Skeletal muscle tissue (tissue), 4 donors: Measurements from ENCODE around the gene WAPL. TPM values are rescaled to one million over a fixed set of nuclear protein-coding genes. Genes with fewer than 3 reads are reported as not detected.
A peak's percentile ranks its signal among the peaks of the same experiment; 100 is the strongest.

ENCODE experiments used
- H3K27ac ChIP-seq: one replicate; pipeline ENCODE4 v1.7.0; 2013; ENCODE audit warnings: mild to moderate bottlenecking, low read depth, low read length, inconsistent platforms
- H3K27me3 ChIP-seq, 3 donors: one replicate each; pipeline ENCODE4 v1.7.0; 2013; ENCODE audit warnings: low read length in 3 of 3; ENCODE audit not compliant: control insufficient read depth in 3 of 3, insufficient read depth in 3 of 3
- H3K36me3 ChIP-seq, 3 donors: one replicate each; pipeline ENCODE4 v1.7.0; 2013; ENCODE audit warnings: low read length in 3 of 3; ENCODE audit not compliant: control insufficient read depth in 3 of 3, insufficient read depth in 3 of 3
- H3K4me1 ChIP-seq, 3 donors: one replicate each; pipeline ENCODE4 v1.7.0; 2013; ENCODE audit warnings: low read length in 3 of 3, mild to moderate bottlenecking in 3 of 3; ENCODE audit not compliant: control insufficient read depth in 3 of 3, insufficient read depth in 3 of 3
- H3K4me3 ChIP-seq, 3 donors: one replicate each; pipeline ENCODE4 v1.7.0; 2013; ENCODE audit warnings: low read length in 3 of 3
- H3K9ac ChIP-seq, 3 donors: one replicate each; pipeline ENCODE4 v1.7.0; 2013; ENCODE audit warnings: low read length in 3 of 3, mild to moderate bottlenecking in 3 of 3, moderate library complexity in 2 of 3, low read depth in 1 of 3
- H3K9me3 ChIP-seq, 3 donors: one replicate each; pipeline ENCODE4 v1.7.0; 2013; ENCODE audit warnings: low read length in 3 of 3; ENCODE audit not compliant: control insufficient read depth in 3 of 3
- total RNA-seq: library from RNA; depleted of rRNA; stranded (reverse); fragments of >200 nt; gene quantifications from one replicate; pipeline ENCODE4 v1.2.3, GENCODE V29; 2014
- donor health status: Osteomylitis.

The WAPL gene
- total RNA-seq, 1 donor from 2014 or later = 45.4 TPM

DNA sequence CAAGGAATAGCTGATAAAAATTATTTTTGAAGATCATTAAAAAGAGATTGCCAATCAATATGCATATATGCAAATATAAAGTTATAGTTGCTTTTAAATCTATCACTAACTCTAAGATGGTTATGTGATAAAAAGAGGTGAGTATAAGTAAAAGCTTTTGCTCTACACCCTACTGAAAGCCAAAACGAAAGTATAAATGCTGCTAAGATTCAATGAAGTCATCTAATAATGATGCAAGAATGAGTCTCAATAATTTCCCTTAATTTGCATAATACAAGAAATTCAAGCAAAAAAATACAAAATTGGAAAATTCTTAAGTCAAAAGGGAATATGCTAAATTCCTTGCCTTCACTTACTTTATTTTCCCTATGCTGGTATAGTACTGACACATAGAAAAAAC, 75.2 kb downstream of the WAPL start:
- no peaks in the 10 kb centered on the region for H3K4me1 ChIP-seq
- H3K27me3 ChIP-seq = no peaks in the 10 kb centered on the region
- peaks cover 15 to 53% (median 43%) of the 10 kb centered on the region in 3 donors for H3K36me3 ChIP-seq

DNA sequence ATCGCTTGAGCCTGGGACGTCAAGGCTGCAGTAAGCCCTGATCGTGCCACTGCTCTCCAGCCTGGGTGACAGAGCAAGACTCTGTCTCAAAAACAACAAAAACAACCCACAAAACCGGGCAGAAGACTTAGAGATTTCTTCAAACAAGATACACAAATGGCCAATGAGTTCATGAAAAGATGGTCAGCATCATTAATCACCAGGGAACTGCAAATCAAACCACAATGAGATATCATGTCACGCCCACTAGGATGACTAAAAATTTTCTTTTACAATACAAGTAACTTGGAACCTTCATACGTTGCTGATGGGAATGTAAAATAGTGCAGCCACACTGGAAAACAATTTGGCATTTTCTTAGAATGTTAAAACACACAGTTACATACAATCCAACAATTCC, 77.7 kb downstream of the WAPL start:
- Histone ChIP-seq H3K9me3 (no peaks in the 10 kb centered on the region), H3K36me3 (peaks cover 10 to 49% (median 37%) of the 10 kb centered on the region in 3 donors), H3K4me1 (peaks cover 7 to 10% (median 8%) of the 10 kb centered on the region in 3 donors), H3K27me3 (no peaks in the 10 kb centered on the region), H3K4me3 (no peak overlapping the region), H3K27ac (no peak overlapping the region), H3K9ac (no peak overlapping the region)

More for the DNA sequence above, 75.2 kb downstream of the WAPL start:
- Histone ChIP-seq H3K9me3 (no peaks in the 10 kb centered on the region), H3K9ac (no peak overlapping the region), H3K27ac (no peak overlapping the region), H3K4me3 (no peak overlapping the region)

DNA sequence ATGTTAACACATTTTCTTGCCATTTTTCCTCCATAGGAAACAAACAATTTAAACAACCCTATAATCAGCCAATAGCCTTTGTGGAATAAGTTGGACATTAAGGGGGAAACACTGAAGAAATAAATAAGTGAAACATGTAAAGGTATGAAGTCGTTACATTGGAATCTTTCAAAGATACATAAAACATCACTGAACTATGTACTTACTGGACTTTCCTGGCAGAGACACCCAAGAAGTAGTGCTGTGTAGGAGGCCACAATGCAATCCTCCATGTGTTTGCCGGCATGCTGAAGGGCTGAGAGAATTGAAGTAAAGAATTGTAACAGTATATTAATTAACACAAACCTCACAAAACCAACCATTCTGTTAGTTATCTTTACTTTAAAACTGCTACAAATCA, 78.5 kb downstream of the WAPL start:
- H3K4me3 ChIP-seq = no peak overlapping the region
- no peak overlapping the region for H3K9ac ChIP-seq
- peaks cover 10 to 45% (median 34%) of the 10 kb centered on the region in 3 donors for H3K36me3 ChIP-seq
- H3K4me1 ChIP-seq = peaks cover 7 to 10% (median 8%) of the 10 kb centered on the region in 3 donors
- no peaks in the 10 kb centered on the region for H3K9me3 ChIP-seq
- H3K27ac ChIP-seq = no peak overlapping the region
- no peaks in the 10 kb centered on the region for H3K27me3 ChIP-seq

DNA sequence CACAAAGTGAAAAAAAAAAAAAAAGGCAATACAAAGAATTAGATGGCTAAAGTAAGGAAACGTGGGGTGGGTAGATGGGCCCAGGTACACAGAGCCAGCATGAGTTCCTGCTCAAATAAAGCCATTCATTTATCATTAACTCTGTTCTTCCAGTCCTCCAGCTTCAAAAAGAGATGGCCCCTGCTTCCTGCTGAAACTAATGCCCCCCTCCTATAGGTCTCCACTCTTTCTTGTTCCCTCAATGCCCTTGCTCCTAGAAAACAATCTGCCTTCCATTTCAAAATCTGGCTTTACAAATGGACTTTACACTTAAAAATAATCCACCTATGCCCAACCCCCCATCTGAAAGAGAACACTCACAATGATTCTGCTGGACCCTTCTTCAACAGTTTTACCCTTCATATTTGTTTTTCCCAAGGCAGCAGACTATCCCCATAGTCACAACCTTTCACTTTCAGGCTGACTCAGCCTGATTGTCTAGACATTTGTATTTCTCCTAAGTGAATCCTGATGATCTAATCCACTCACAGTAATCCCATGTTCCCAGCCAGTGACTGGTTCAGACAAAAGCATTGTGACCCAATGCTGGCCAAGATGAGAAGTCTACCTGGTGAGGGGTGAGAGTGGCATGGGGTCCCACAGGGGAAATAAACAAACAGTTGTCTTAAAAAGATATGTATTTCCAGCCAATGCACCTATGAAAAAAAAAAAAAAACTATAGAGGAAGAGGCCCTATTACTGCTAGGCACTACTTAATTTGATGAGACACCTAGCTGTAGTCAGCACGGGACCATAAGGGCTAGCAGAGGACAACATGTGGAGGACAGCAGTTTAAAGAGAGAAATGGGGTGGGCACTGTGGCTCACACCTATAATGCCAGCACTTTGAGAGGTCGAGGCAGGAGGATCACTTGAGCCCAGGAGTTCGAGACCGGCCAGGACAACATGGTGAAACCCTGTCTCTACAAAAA, 80.4 kb downstream of the WAPL start:
- H3K27ac ChIP-seq = no peak overlapping the region

DNA sequence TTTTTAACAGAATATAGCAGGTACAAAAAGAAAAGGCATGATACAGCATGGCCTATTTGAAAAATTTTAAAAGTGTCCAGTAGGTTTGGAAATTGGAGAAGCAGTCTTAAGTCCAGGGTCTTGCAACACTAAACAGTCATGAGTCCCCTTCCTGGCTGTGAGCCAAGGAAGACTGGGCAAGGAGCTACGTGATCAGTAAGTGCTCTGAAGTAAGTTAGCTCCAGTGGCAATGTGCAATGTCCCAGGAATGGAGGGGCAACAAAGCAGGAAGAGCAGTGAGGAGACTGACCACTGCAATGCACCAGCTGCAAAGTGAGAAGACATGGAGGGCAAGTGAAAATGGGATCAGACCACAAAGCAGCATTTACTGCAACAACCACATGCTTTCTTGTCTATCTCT, 82.0 kb downstream of the WAPL start:
- H3K4me3 ChIP-seq = no peak overlapping the region
- peaks cover 7 to 10% (median 8%) of the 10 kb centered on the region in 3 donors for H3K4me1 ChIP-seq
- H3K9ac ChIP-seq = no peak overlapping the region
- no peaks in the 10 kb centered on the region for H3K9me3 ChIP-seq
- H3K27me3 ChIP-seq = no peaks in the 10 kb centered on the region
- H3K36me3 ChIP-seq = peaks cover 10 to 47% (median 30%) of the 10 kb centered on the region in 3 donors
- peak overlapping the region; percentile 10 for H3K27ac ChIP-seq

More for the DNA sequence above, 80.4 kb downstream of the WAPL start:
- Histone ChIP-seq H3K36me3 (peaks cover 13 to 55% (median 42%) of the 10 kb centered on the region in 3 donors), H3K4me3 (no peak overlapping the region), H3K9me3 (no peaks in the 10 kb centered on the region), H3K9ac (no peak overlapping the region), H3K27me3 (no peaks in the 10 kb centered on the region), H3K4me1 (peaks cover 7 to 10% (median 8%) of the 10 kb centered on the region in 3 donors)

DNA sequence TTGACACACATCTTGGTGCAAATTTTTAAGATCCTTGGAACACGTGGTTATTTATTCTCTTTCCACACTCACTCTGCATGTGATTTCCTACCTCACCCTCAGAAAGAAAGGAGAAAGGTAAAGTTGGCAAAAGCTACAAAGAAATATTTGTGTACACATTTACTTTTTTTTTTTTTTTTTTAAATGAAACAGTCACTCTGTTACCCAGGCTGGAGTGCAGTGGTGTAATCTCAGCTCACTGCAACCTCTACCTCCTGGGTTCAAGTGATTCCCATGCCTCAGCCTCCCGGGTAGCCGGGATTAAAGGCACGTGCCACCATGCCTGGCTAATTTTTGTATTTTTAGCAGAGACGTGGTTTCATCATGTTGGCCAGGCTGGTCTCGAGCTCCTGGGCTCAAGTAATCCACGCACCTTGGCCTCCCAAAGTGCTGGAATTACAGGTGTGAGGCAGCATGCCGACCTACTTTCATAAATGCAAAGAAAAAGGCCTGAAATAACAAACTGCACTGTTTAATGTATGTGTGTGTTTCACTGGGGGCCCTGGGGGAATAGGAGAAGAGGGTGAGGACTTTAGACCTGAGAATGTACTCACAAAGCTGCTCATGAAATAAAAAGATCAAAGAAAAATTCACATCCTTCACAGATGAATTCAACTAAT, 83.4 kb downstream of the WAPL start:
- peaks cover 10 to 40% (median 30%) of the 10 kb centered on the region in 3 donors for H3K36me3 ChIP-seq
- H3K27ac ChIP-seq = no peak overlapping the region
- peaks cover 7 to 10% (median 8%) of the 10 kb centered on the region in 3 donors for H3K4me1 ChIP-seq
- no peak overlapping the region for H3K9ac ChIP-seq
- H3K4me3 ChIP-seq = no peak overlapping the region
- H3K9me3 ChIP-seq = no peaks in the 10 kb centered on the region
- no peaks in the 10 kb centered on the region for H3K27me3 ChIP-seq

DNA sequence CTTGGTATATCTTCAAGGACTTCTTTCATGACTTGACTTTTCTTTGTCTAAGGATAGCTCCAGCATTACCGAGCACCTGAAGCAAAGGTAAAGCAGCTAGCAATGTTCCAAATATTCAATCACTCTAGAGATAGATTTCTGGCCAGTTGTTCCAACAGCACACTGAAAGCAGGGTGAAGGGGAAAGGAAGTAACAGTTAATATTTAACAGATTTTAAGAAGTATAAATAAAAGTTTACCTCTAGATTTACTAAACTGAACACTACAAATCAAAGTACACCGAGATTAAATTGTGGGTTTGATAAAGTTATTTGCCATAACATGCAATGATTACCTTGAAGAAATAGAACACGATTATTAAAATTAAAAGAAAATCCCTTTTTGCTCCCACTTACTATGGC, 84.1 kb downstream of the WAPL start:
- peaks cover 10 to 34% (median 30%) of the 10 kb centered on the region in 3 donors for H3K36me3 ChIP-seq
- no peak overlapping the region for H3K4me3 ChIP-seq
- no peak overlapping the region for H3K27ac ChIP-seq
- no peaks in the 10 kb centered on the region for H3K9me3 ChIP-seq
- no peak overlapping the region for H3K9ac ChIP-seq
- H3K4me1 ChIP-seq = peaks cover 7 to 10% (median 8%) of the 10 kb centered on the region in 3 donors
- H3K27me3 ChIP-seq = no peaks in the 10 kb centered on the region

DNA sequence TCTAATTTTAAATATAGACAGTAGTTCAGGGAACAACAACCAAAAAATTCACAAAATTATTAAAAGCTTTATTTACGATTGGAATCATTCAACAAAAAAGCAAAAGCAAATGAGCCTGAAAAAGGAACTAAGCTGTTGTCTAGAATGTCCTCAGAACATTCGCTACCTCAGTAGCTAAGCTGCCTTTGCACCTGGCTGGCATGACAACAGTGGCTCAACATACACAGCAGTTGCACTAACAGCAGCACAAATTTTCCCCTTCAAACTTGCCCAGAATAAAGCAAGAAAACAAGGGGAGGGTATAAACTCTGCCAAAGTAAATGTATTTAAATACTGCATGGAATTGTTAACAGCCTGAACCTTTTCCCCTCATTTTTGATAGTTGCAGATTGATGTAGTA, 84.6 kb downstream of the WAPL start:
- no peaks in the 10 kb centered on the region for H3K27me3 ChIP-seq
- no peak overlapping the region for H3K9ac ChIP-seq
- no peak overlapping the region for H3K4me3 ChIP-seq
- H3K36me3 ChIP-seq = peaks cover 10 to 33% (median 30%) of the 10 kb centered on the region in 3 donors
- H3K27ac ChIP-seq = no peak overlapping the region
- peaks cover 7 to 10% (median 8%) of the 10 kb centered on the region in 3 donors for H3K4me1 ChIP-seq
- H3K9me3 ChIP-seq = no peaks in the 10 kb centered on the region

DNA sequence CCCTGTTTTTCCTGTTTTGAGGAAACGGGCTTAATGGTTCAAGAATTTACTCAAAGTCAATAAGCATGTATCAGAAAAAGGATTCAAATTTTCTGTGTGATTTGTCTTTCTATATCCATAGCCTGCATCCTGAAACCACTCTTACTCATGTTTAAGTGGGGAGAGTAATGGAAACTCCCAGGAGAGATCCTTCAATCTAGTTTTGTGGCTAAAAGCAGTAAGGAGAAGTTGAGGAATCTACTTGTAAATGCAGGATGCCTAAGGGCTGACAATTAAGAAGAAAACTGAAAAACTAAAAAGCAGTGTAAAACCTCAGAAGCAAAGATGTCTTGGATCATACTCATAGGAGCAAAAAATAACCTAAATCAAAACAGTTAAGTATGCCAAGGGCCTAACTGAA, 86.9 kb downstream of the WAPL start:
- Histone ChIP-seq H3K9ac (no peak overlapping the region), H3K27me3 (no peaks in the 10 kb centered on the region), H3K27ac (no peak overlapping the region), H3K4me1 (peaks cover 6 to 7% (median 6%) of the 10 kb centered on the region in 3 donors), H3K9me3 (no peaks in the 10 kb centered on the region), H3K36me3 (peaks cover 3 to 22% (median 17%) of the 10 kb centered on the region in 3 donors), H3K4me3 (no peak overlapping the region)

DNA sequence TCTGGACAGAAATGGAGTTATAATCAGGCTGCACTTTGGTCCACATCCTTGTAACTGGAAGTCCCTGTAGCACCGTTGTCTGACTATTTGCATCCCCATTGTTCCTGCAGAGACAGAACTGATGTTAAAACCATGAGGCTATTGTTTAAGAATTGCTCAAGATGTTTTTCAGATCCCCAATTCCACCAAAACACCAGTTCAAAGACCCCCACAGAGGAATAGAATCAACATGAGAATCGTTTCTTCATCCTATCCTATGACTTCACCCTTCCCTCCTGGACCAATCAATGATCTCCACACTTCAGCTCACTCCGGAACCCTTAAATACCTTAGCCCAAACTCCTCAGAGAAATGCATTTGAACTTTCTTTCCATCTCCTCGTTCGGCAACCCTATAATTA, 97.9 kb downstream of the WAPL start:
- H3K4me1 ChIP-seq = no peaks in the 10 kb centered on the region
- no peak overlapping the region for H3K27ac ChIP-seq
- no peaks in the 10 kb centered on the region for H3K36me3 ChIP-seq
- H3K27me3 ChIP-seq = no peaks in the 10 kb centered on the region
- H3K4me3 ChIP-seq = no peak overlapping the region
- no peaks in the 10 kb centered on the region for H3K9me3 ChIP-seq
- no peak overlapping the region for H3K9ac ChIP-seq
